H9 (cell line): ENCODE data around the gene NPY4R2. TPM values are rescaled to one million over a fixed set of nuclear protein-coding genes. Genes with fewer than 3 reads are reported as not detected.
"Not testable (repeated sequence)": the region's sequence is repeated elsewhere in the genome, so short reads cannot be mapped to it uniquely, and the experiment has no call there.

Experiments used
- DNase-seq: peaks from one replicate; pipeline ENCODE4 v3.0.0-alpha.2; 2017
- H2AFZ ChIP-seq: one replicate; pipeline ENCODE4 v1.6.1; 2013; ENCODE audit warnings: mild to moderate bottlenecking, low read length, control low read depth, moderate library complexity
- H2AK5ac ChIP-seq: 2 replicates; pipeline ENCODE4 v1.6.1; 2013; ENCODE audit warnings: low read length, control low read depth, mixed read lengths; ENCODE audit not compliant: insufficient read length
- H2BK120ac ChIP-seq: one replicate; pipeline ENCODE4 v1.6.1; 2013; ENCODE audit warnings: low read depth, mild to moderate bottlenecking, low read length, control low read depth, inconsistent platforms; ENCODE audit not compliant: poor library complexity, severe bottlenecking
- H2BK12ac ChIP-seq: 2 replicates; pipeline ENCODE4 v1.6.1; 2013; ENCODE audit warnings: low read length, control low read depth, mixed read lengths, low read depth; ENCODE audit not compliant: insufficient read length
- H2BK15ac ChIP-seq: 2 replicates; pipeline ENCODE4 v1.6.1; 2013; ENCODE audit warnings: low read depth, low read length, control low read depth
- H2BK20ac ChIP-seq: one replicate; pipeline ENCODE4 v1.6.1; 2013; ENCODE audit warnings: low read depth, mild to moderate bottlenecking, low read length, control low read depth, inconsistent platforms; ENCODE audit not compliant: poor library complexity, severe bottlenecking
- H2BK5ac ChIP-seq: 2 replicates; pipeline ENCODE4 v1.6.1; 2013; ENCODE audit warnings: low read length, control low read depth, mixed read lengths; ENCODE audit not compliant: insufficient read length
- H3K14ac ChIP-seq: 2 replicates; pipeline ENCODE4 v1.6.1; 2013; ENCODE audit warnings: low read length, control low read depth; ENCODE audit not compliant: insufficient read depth
- H3K18ac ChIP-seq: 2 replicates; pipeline ENCODE4 v1.6.1; 2013; ENCODE audit warnings: low read depth, mild to moderate bottlenecking, mixed read lengths, low read length, control low read depth; ENCODE audit not compliant: insufficient read length
- H3K23ac ChIP-seq: 2 replicates; pipeline ENCODE4 v1.6.1; 2013; ENCODE audit warnings: low read length, control low read depth, mixed read lengths, low read depth; ENCODE audit not compliant: insufficient read length
- H3K23me2 ChIP-seq: 2 replicates; pipeline ENCODE4 v1.6.1; 2013; ENCODE audit warnings: low read depth, mild to moderate bottlenecking, mixed read lengths, low read length, control low read depth; ENCODE audit not compliant: insufficient read length, poor library complexity, severe bottlenecking
- H3K27ac ChIP-seq: 2 replicates; pipeline ENCODE4 v1.5.1; 2013; ENCODE audit warnings: low read length, control low read depth, mixed read lengths, low read depth; ENCODE audit not compliant: insufficient read length
- H3K27me3 ChIP-seq: 2 replicates; pipeline ENCODE4 v1.6.1; 2013; ENCODE audit warnings: low read length, control low read depth, inconsistent platforms; ENCODE audit not compliant: insufficient read depth
- H3K4ac ChIP-seq: 2 replicates; pipeline ENCODE4 v1.6.1; 2013; ENCODE audit warnings: low read depth, mild to moderate bottlenecking, control low read depth, inconsistent platforms, low read length, moderate library complexity
- H3K4me1 ChIP-seq: 2 replicates; pipeline ENCODE4 v1.6.1; 2013; ENCODE audit warnings: low read length, control low read depth, inconsistent platforms; ENCODE audit not compliant: insufficient read depth
- H3K4me2 ChIP-seq: 2 replicates; pipeline ENCODE4 v1.6.1; 2013; ENCODE audit warnings: low read length, control low read depth, mixed read lengths; ENCODE audit not compliant: insufficient read length, insufficient read depth
- H3K56ac ChIP-seq: 2 replicates; pipeline ENCODE4 v1.6.1; 2013; ENCODE audit warnings: low read depth, mild to moderate bottlenecking, mixed read lengths, low read length, control low read depth; ENCODE audit not compliant: insufficient read length
- H3K79me1 ChIP-seq: 2 replicates; pipeline ENCODE4 v1.6.1; 2013; ENCODE audit warnings: low read depth, mild to moderate bottlenecking, moderate library complexity, low read length, control low read depth, inconsistent platforms; ENCODE audit not compliant: insufficient read depth, poor library complexity, severe bottlenecking
- H3K79me2 ChIP-seq: 2 replicates; pipeline ENCODE4 v1.6.1; 2013; ENCODE audit warnings: low read length, control low read depth, inconsistent platforms; ENCODE audit not compliant: insufficient read depth
- H3K9ac ChIP-seq: 2 replicates; pipeline ENCODE4 v1.6.1; 2013; ENCODE audit warnings: low read length, control low read depth, mixed read lengths; ENCODE audit not compliant: insufficient read length; ENCODE audit errors: extremely low read depth
- H3K9me3 ChIP-seq: one replicate; pipeline ENCODE4 v1.6.1; 2013; ENCODE audit warnings: low read depth, low read length, inconsistent platforms; ENCODE audit not compliant: control insufficient read depth
- H3T11ph ChIP-seq: one replicate; pipeline ENCODE4 v1.6.1; 2013; ENCODE audit warnings: mild to moderate bottlenecking, low read length, control low read depth, inconsistent platforms
- H4K20me1 ChIP-seq: one replicate; pipeline ENCODE4 v1.6.1; 2013; ENCODE audit not compliant: control insufficient read depth, insufficient read length, insufficient read depth
- H4K5ac ChIP-seq: 2 replicates; pipeline ENCODE4 v1.6.1; 2013; ENCODE audit warnings: low read depth, mild to moderate bottlenecking, mixed read lengths, low read length, control low read depth; ENCODE audit not compliant: insufficient read length
- H4K8ac ChIP-seq: replicated peaks from 2 replicates; pipeline ENCODE4 v1.6.1; 2013; ENCODE audit warnings: low read length, control low read depth, mixed read lengths, low read depth; ENCODE audit not compliant: insufficient read length
- H4K91ac ChIP-seq: 2 replicates; pipeline ENCODE4 v1.6.1; 2013; ENCODE audit warnings: low read depth, mild to moderate bottlenecking, moderate library complexity, mixed read lengths, low read length, control low read depth; ENCODE audit not compliant: insufficient read length
- H3K27ac Mint-ChIP-seq, 3 experiments: 2 replicates in 2 of 3; 3 replicates in 1 of 3; pipeline ENCODE4 v1.8.0; 2020 to 2021; ENCODE audit warnings: mixed read lengths in 3 of 3, mild to moderate bottlenecking in 1 of 3, moderate library complexity in 1 of 3
- H3K27me3 Mint-ChIP-seq: 2 replicates; pipeline ENCODE4 v1.8.0; 2021; ENCODE audit warnings: low read depth, mild to moderate bottlenecking, moderate library complexity, mixed read lengths
- H3K36me3 Mint-ChIP-seq, 3 experiments: 2 replicates in 2 of 3; 3 replicates in 1 of 3; pipeline ENCODE4 v1.8.0; 2020 to 2021; ENCODE audit warnings: low read depth in 3 of 3, mixed read lengths in 3 of 3; ENCODE audit not compliant: insufficient read depth in 1 of 3
- H3K4me1 Mint-ChIP-seq, 2 experiments: 2 replicates each; pipeline ENCODE4 v1.8.0; 2020; ENCODE audit warnings: mixed read lengths in 2 of 2
- H3K4me3 Mint-ChIP-seq, 2 experiments: 2 replicates in 1 of 2; 3 replicates in 1 of 2; pipeline ENCODE4 v1.8.0; 2020 to 2021; ENCODE audit warnings: mild to moderate bottlenecking in 2 of 2, mixed read lengths in 2 of 2, moderate library complexity in 1 of 2
- H3K9me3 Mint-ChIP-seq, 2 experiments: 2 replicates in 1 of 2; 3 replicates in 1 of 2; pipeline ENCODE4 v1.8.0; 2020; ENCODE audit warnings: mild to moderate bottlenecking in 2 of 2, mixed read lengths in 2 of 2, moderate library complexity in 1 of 2
- WGBS: extraction: QIAGEN DNeasy Blood & Tissue Kit; methylation state at CpG from one replicate; pipeline ENCODE4 v1.1.7; 2013; ENCODE audit warnings: missing lambda C conversion rate, low lambda C conversion rate, mixed read lengths; ENCODE audit not compliant: insufficient read length; ENCODE audit errors: extremely low coverage; 5-methylcytosine and 5-hydroxymethylcytosine counted together
- total RNA-seq: library from RNA; stranded (reverse); gene quantifications from 2 replicates; pipeline ENCODE4 v1.2.1, GENCODE V29; 2021

Gene NPY4R2
- total RNA-seq, 1 experiment from 2014 or later: 0.13 TPM

GRCh38 chr10:47962785-47963184 lies 44.3 kb downstream of the NPY4R2 start:
- H3K79me1 ChIP-seq, H3K23me2 ChIP-seq, H2BK12ac ChIP-seq, H2BK5ac ChIP-seq, H3K27me3 ChIP-seq, H3K36me3 Mint-ChIP-seq, H2AFZ ChIP-seq, H3K23ac ChIP-seq, H3T11ph ChIP-seq, H3K9ac ChIP-seq, H2BK120ac ChIP-seq, H3K9me3 Mint-ChIP-seq, H3K4me1 Mint-ChIP-seq, DNase-seq, H3K79me2 ChIP-seq, H3K4ac ChIP-seq, H3K14ac ChIP-seq, H3K56ac ChIP-seq, H3K27ac ChIP-seq, H4K20me1 ChIP-seq, H3K18ac ChIP-seq, H2AK5ac ChIP-seq, H3K27ac Mint-ChIP-seq, H2BK20ac ChIP-seq, H3K4me3 Mint-ChIP-seq, H4K5ac ChIP-seq, H3K4me1 ChIP-seq, H3K9me3 ChIP-seq, H3K4me2 ChIP-seq, H3K27me3 Mint-ChIP-seq, H4K8ac ChIP-seq, H4K91ac ChIP-seq, H2BK15ac ChIP-seq: not testable (repeated sequence)
- WGBS: no CpG with 5 or more reads among the region's 5 CpGs

DNA sequence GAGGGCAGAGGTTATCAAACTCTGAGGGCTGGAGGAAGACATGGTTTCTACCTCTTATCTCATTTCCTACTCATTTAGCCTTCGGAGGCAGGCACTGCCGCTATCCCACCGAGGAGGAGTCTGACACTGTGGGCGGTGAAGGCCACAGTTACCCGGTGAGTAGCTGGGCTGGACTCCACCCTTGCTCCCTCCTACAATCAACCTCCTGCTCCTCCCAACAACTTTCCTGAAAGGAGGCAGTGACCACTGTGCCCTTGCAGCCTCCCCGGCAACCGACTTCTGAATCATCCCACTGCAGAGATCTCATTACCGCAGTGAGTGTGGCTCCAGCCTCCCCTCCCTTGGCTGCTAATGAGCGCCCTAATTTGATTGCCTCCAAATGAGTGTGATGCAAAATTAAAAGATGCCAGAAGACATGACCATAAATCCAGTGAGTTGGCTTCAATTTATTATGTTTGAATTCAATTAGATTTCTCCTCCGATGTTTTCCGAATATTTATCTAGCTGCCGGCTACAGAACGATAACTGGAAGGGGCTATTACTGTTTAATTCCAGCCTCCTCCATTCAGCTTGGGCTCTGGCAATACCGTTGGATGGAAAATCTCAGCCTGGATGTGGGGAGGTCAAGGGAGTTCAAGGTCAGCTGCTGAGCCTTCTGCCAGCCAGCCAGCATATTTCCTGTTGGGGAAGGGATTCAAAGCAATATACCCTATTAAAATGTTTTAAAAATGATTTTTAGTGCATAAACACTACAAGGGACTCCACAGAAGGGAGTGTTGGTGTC lies 46.0 kb downstream of the NPY4R2 start:
- not testable (repeated sequence) for H3K23ac ChIP-seq, H3K9ac ChIP-seq, H4K8ac ChIP-seq, H3T11ph ChIP-seq, H3K23me2 ChIP-seq, H2BK20ac ChIP-seq, H3K4me2 ChIP-seq, H3K4me1 Mint-ChIP-seq, H2BK5ac ChIP-seq, H3K36me3 Mint-ChIP-seq, H2BK15ac ChIP-seq, H2AK5ac ChIP-seq, H3K79me2 ChIP-seq, H2AFZ ChIP-seq, H4K91ac ChIP-seq, H3K9me3 ChIP-seq, H4K20me1 ChIP-seq, H3K4me1 ChIP-seq, DNase-seq, H2BK12ac ChIP-seq, H3K27me3 Mint-ChIP-seq, H3K18ac ChIP-seq, H3K27ac ChIP-seq, H2BK120ac ChIP-seq, H3K4ac ChIP-seq, H3K14ac ChIP-seq, H4K5ac ChIP-seq, H3K4me3 Mint-ChIP-seq, H3K9me3 Mint-ChIP-seq, H3K27ac Mint-ChIP-seq, H3K56ac ChIP-seq, H3K27me3 ChIP-seq, H3K79me1 ChIP-seq
- no CpG with 5 or more reads among the region's 14 CpGs for WGBS
